Mammary epithelial cell (primary cell): Measurements from ENCODE around the gene ATAD3C.

Experiments used
- EZH2 ChIP-seq: IDR thresholded peaks from 2 replicates; pipeline ENCODE4 v1.6.1; 2012; ENCODE audit warnings: low read length, inconsistent platforms, borderline replicate concordance
- TF ChIP-seq, protein P1 (sequence below), 2 donors: IDR thresholded peaks in 1 of 2; conservative IDR thresholded peaks in 1 of 2; 2 replicates each; pipeline ENCODE4 v1.5.1; 2011 to 2012; ENCODE audit warnings: inconsistent platforms in 2 of 2, low read length in 2 of 2, mild to moderate bottlenecking in 2 of 2, control low read depth in 1 of 2, low read depth in 1 of 2; ENCODE audit not compliant: insufficient read depth in 1 of 2; ENCODE audit errors: extremely low read depth in 1 of 2

DNA sequence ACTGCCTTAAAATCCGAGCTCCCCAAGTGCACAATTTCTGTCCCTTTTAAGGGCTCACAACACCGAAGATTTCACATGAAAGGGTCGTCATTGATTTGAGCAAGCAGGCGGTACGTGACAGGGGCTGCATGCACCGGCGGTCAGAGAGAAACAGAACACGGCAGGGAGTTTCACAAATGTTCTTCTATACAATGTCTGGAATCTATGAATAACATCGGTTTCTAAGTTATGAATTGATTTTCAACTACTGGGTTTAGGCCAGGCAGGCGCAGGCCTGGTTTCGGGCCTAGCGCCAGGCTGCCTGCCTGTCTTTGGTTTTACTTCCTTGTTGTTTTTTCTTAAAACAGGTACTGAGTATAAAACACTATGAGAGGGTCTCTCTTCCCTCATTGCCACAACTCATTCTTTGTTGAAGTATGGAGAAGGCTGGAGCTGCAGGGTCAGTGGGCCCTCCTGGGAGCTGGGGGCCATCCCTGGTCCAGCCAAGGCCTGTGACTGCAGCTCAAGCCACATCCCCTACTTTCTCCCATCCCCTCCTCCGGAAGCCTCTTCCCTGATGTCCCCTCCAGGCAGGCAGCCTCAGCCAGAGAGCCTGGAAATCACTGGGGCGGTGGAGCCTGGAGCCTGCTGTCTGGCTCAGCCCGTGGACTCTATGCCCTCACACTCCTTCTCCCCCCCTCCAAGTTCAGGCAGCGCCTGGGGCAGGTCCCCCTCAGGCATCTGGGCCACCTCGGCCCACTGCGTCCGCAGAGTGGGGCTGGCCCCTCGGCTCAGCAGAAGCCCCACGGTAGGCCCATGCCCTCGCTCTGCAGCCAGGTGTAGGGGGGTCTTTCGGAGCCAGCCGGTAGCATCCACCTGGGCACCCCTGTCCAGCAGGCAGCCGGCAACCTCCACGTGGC, 30.8 kb upstream of the ATAD3C start:
- TF ChIP-seq, protein P1, sequence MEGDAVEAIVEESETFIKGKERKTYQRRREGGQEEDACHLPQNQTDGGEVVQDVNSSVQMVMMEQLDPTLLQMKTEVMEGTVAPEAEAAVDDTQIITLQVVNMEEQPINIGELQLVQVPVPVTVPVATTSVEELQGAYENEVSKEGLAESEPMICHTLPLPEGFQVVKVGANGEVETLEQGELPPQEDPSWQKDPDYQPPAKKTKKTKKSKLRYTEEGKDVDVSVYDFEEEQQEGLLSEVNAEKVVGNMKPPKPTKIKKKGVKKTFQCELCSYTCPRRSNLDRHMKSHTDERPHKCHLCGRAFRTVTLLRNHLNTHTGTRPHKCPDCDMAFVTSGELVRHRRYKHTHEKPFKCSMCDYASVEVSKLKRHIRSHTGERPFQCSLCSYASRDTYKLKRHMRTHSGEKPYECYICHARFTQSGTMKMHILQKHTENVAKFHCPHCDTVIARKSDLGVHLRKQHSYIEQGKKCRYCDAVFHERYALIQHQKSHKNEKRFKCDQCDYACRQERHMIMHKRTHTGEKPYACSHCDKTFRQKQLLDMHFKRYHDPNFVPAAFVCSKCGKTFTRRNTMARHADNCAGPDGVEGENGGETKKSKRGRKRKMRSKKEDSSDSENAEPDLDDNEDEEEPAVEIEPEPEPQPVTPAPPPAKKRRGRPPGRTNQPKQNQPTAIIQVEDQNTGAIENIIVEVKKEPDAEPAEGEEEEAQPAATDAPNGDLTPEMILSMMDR (conservative IDR thresholded peaks at IDR 0.05 in 1 of 2, IDR thresholded peaks at IDR 0.05 in 1 of 2; ENCODE audit: extremely low read depth in 1 of 2, insufficient read depth in 1 of 2, low read depth in 1 of 2, low read length in 2 of 2), result no peak
- no peak for TF ChIP-seq EZH2
